Measurements from ENCODE around the gene SPATA2.
A peak's percentile ranks its signal among the peaks of the same experiment; 100 is the strongest.

SPATA2 gene

DNA sequence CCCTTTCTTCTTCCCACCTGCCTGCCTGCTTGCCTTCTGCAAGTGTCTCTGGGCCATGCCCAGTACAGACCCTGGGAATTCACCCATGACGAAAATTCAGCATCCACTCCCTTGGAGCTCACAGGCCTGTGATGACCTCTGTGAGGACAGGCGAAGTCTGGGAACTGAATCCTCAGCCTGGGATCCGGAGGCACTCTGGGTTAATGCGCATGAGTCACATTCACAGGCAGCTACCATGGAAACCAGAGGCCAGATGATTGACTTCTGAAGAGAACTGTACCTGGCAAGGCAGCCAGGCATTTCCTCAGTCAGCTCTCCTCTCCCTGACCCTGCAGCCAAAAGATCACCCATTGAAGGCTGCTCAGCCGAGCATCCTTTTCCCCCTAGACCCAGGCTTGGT, 61.7 kb downstream of the SPATA2 start:
- DNase-seq, result peak; percentile 11

Data from NCI-H2171 (cell line).